ENCODE measurements around the gene PID1.

GRCh38 chr2:229164545-229165249, 106.4 kb downstream of the PID1 start:
- TF ChIP-seq NFIC (IDR thresholded peaks at IDR 0.05; ENCODE audit: borderline replicate concordance) (no peak), CTCF (IDR thresholded peaks at IDR 0.05) (no peak), MXI1 (IDR thresholded peaks at IDR 0.05; ENCODE audit: low read depth, low read length) (no peak), TCF12 (IDR thresholded peaks at IDR 0.05) (no peak), FOXM1 (IDR thresholded peaks at IDR 0.05; ENCODE audit: low read depth) (no peak), RAD21 (IDR thresholded peaks at IDR 0.05; ENCODE audit: low read length) (no peak), TAF1 (IDR thresholded peaks at IDR 0.05; ENCODE audit: borderline replicate concordance, low read depth, low read length) (no peak), IRF3 (IDR thresholded peaks at IDR 0.05; ENCODE audit: low read depth, low read length) (no peak), EP300 (IDR thresholded peaks at IDR 0.05; ENCODE audit: borderline replicate concordance in 1 of 2, low read depth in 1 of 2, low read length in 1 of 2) (no peak), POLR2AphosphoS5 (IDR thresholded peaks at IDR 0.05; ENCODE audit: low read depth, low read length) (no peak), EZH2phosphoT487 (IDR thresholded peaks at IDR 0.05; ENCODE audit: borderline replicate concordance, low read depth) (no peak), GATA2 (CRISPR knock-in tag; IDR thresholded peaks at IDR 0.05) (no peak), MEF2A (IDR thresholded peaks at IDR 0.05; ENCODE audit: borderline replicate concordance, low read depth) (no peak)
